Skeletal muscle tissue (tissue), 4 donors: ENCODE data around the gene CGREF1. TPM values are rescaled to one million over a fixed set of nuclear protein-coding genes. Genes with fewer than 3 reads are reported as not detected.
"Not testable (repeated sequence)": the region's sequence is repeated elsewhere in the genome, so short reads cannot be mapped to it uniquely, and the experiment has no call there.

Source experiments
- H3K27ac ChIP-seq: one replicate; pipeline ENCODE4 v1.7.0; 2013; ENCODE audit warnings: mild to moderate bottlenecking, low read depth, low read length, inconsistent platforms
- H3K27me3 ChIP-seq, 3 donors: one replicate each; pipeline ENCODE4 v1.7.0; 2013; ENCODE audit warnings: low read length in 3 of 3; ENCODE audit not compliant: control insufficient read depth in 3 of 3, insufficient read depth in 3 of 3
- H3K36me3 ChIP-seq, 3 donors: one replicate each; pipeline ENCODE4 v1.7.0; 2013; ENCODE audit warnings: low read length in 3 of 3; ENCODE audit not compliant: control insufficient read depth in 3 of 3, insufficient read depth in 3 of 3
- H3K4me1 ChIP-seq, 3 donors: one replicate each; pipeline ENCODE4 v1.7.0; 2013; ENCODE audit warnings: low read length in 3 of 3, mild to moderate bottlenecking in 3 of 3; ENCODE audit not compliant: control insufficient read depth in 3 of 3, insufficient read depth in 3 of 3
- H3K4me3 ChIP-seq, 3 donors: one replicate each; pipeline ENCODE4 v1.7.0; 2013; ENCODE audit warnings: low read length in 3 of 3
- H3K9ac ChIP-seq, 3 donors: one replicate each; pipeline ENCODE4 v1.7.0; 2013; ENCODE audit warnings: low read length in 3 of 3, mild to moderate bottlenecking in 3 of 3, moderate library complexity in 2 of 3, low read depth in 1 of 3
- H3K9me3 ChIP-seq, 3 donors: one replicate each; pipeline ENCODE4 v1.7.0; 2013; ENCODE audit warnings: low read length in 3 of 3; ENCODE audit not compliant: control insufficient read depth in 3 of 3
- total RNA-seq: library from RNA; depleted of rRNA; stranded (reverse); fragments of >200 nt; gene quantifications from one replicate; pipeline ENCODE4 v1.2.3, GENCODE V29; 2014
- donor health status: Osteomylitis.

CGREF1 gene
- total RNA-seq, 1 donor from 2014 or later, result 2.1 TPM

DNA sequence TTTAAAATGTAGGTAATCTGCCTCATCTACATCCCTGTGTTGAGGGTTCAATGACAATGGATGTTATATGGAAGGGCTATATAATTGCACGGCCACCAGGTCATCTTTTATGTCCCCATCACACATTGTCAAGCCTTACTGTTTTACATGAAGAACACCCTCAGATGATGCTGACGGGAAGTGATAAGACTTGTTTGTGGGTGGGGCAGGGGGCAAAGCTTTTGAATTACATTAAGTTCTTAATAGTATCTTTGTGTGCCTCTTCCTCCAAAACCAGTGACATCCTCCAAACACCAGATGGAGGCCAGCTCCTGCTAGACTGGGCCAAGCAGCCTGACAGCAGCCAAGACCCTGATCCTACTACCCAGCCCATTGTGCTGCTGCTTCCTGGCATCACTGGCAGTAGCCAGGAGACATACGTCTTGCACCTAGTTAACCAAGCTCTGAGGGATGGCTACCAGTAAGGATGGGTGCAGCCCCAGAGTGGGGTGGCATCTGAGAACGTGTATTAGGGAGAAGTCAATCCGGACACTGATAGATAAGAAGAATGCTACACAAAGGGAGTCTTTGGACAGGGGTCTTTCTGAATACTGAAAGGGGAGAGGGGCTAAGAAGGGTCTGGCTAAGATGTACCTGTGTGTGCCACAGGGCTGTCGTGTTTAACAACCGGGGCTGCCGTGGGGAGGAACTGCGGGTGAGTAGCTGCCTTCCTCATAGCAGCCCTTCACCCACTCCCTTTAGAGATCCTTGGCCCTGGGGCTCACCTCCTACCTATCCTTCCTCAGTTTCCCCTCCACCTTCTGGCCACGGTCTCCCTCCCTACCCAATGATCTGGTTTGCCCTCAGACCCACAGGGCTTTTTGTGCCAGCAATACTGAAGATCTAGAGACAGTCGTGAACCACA is 10.0 kb upstream of the CGREF1 start:
- Histone ChIP-seq H3K27ac (no peak overlapping the region), H3K9me3 (no peaks in the 10 kb centered on the region), H3K27me3 (no peaks in the 10 kb centered on the region), H3K36me3 (peaks cover 34 to 41% (median 38%) of the 10 kb centered on the region in 3 donors), H3K4me1 (peaks cover 28 to 33% (median 32%) of the 10 kb centered on the region in 3 donors), H3K9ac (no peak overlapping the region), H3K4me3 (no peak overlapping the region)

DNA sequence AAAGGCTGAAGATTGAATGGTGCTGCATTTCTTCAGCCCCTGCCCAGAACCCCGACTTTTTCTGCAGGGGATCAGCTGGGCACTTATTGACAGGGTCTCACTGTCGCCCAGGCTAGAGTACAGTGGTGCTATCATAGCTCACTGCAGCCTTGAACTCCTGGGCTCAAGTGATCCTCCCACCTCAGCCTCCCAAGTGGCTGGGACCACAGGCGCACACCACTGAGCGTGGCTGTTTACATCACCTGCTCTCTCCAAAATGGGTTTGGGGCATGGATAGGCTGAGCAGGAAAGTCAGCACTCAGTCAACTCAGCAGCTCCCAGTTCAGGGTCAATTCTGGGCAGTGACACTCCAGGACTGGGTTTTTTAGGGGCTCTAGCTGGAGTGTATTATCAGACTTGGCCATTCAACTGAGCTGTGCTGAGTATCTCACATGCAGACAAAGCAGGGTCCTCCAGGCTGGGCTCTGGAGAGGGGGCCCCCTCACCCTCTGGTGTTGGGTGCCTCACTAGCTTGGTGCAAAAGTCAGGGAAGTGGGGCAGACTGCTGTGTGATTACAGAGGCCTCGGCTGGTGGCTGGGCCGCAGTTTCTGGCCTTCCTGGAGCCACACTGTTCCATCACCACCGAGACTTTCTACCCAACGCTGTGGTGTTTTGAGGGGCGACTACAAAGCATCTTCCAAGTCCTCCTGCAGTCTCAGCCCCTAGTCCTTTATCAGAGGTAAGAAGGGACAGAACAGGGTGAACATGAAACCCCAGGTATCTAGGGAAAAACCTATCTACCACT is 9.1 kb upstream of the CGREF1 start:
- Histone ChIP-seq H3K4me3 (no peak overlapping the region), H3K9ac (no peak overlapping the region), H3K27me3 (no peaks in the 10 kb centered on the region), H3K4me1 (peaks cover 26 to 33% (median 31%) of the 10 kb centered on the region in 3 donors), H3K9me3 (no peaks in the 10 kb centered on the region), H3K36me3 (peaks cover 34 to 41% (median 38%) of the 10 kb centered on the region in 3 donors), H3K27ac (no peak overlapping the region)

DNA sequence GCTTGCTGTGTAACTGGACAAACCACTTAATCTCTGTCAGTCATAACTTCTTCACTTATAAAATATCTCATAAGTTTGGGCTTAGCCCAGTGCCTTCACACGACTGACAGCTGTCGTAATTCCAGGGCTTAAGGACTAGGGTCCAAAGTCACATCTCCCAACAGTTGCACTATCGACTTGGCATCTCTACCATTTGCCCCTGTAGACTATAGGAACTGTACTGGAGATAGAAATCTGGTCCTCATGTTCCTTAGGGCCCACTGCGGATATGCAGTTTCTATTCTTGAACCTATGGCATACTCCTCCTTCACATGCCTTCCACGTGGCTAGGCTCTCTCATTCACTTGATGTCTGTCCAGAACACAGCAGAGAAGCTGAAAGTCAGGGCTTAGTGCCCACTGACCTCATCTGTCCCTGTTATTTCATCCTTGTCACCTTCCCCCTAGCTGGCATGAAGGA is 7.4 kb upstream of the CGREF1 start:
- Histone ChIP-seq H3K27ac (peak overlapping the region; percentile 82), H3K9me3 (no peaks in the 10 kb centered on the region), H3K36me3 (peaks cover 18 to 23% (median 20%) of the 10 kb centered on the region in 3 donors), H3K4me1 (peaks cover 19 to 27% (median 27%) of the 10 kb centered on the region in 3 donors), H3K27me3 (no peaks in the 10 kb centered on the region), H3K4me3 (peak overlapping the region in 1 of 3 donors; percentile 7), H3K9ac (peak overlapping the region; percentile 7 to 63 (median 30))

DNA sequence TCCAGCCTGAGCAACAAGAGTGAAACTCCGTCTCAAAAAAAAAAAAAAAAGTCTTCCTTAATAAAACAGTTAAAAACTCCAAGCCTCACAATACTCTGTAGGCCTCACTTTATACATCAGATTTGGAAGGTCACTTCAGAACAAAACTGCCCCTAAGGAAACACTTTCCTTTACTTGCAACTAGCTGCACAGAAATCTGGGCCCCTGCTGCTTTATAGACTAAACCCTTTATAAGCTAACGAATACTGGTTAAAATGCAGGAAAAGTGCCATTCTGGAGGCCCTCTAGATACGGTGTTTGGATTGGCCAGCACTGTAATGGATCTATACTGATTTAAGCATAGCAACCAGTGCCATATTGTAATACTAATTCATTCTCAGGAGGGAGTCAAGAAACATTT is 6.2 kb upstream of the CGREF1 start:
- no peak overlapping the region for H3K27ac ChIP-seq
- H3K4me3 ChIP-seq, result no peak overlapping the region
- no peak overlapping the region for H3K9ac ChIP-seq
- peaks cover 6 to 13% (median 8%) of the 10 kb centered on the region in 3 donors for H3K36me3 ChIP-seq
- H3K27me3 ChIP-seq, result no peaks in the 10 kb centered on the region
- no peaks in the 10 kb centered on the region for H3K9me3 ChIP-seq
- peaks cover 19 to 27% (median 27%) of the 10 kb centered on the region in 3 donors for H3K4me1 ChIP-seq

DNA sequence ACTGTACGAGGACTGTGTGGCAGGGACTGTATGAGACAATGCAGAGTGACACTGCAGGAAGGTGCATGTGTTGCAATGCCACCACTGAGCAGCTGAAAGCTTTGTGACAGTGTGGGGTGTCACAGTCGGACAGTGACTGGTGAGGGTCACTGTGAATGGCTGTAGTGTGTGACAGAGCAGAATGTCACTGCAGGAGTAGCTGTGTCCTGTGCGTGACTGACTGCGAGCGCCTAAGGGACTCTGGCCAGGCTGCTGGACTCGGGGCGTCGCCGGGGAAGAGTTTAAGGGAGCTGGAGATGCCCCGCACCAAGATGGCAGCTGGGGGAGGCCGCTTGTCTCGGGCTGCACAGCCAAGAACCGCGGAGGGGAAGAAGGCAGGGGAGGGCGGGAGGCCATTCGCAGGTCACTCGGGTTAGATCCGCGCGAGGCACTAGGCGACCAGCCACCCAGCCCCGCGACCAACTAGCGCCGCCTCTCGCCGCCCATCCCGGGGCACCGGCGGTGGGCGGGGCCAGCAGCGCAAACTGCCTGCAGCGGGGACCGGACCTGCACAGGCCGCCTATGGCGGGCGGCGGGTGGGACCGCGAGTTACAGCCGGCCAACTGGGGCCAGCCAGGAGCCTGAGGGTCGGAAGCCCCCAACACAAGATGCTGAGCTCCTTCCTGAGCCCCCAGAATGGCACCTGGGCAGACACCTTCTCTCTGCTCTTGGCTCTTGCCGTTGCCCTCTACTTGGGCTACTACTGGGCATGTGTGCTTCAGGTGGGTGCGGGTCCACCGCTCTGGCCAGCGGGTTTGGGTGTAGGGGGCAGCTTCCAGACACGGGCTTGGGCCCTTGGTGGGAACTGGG is 4.6 kb upstream of the CGREF1 start, which contains the start of gene ABHD1:
ABHD1 (plus strand) TSS at position 514 of the 849 bp plus-strand sequence; CDS start at position 648, 134 bp downstream.
- Histone ChIP-seq H3K4me3 (peak within 1 kb of the TSS; percentile 53 to 91 (median 79)), H3K9ac (peak within 1 kb of the TSS; percentile 52 to 93 (median 85)), H3K27ac (peak within 1 kb of the TSS; percentile 14), H3K27me3 (peaks cover 5 to 10% (median 7%) of the 10 kb centered on the region in 3 donors), H3K36me3 (no peaks in the 10 kb centered on the region), H3K9me3 (no peaks in the 10 kb centered on the region), H3K4me1 (peaks cover 24 to 33% (median 31%) of the 10 kb centered on the region in 3 donors)

DNA sequence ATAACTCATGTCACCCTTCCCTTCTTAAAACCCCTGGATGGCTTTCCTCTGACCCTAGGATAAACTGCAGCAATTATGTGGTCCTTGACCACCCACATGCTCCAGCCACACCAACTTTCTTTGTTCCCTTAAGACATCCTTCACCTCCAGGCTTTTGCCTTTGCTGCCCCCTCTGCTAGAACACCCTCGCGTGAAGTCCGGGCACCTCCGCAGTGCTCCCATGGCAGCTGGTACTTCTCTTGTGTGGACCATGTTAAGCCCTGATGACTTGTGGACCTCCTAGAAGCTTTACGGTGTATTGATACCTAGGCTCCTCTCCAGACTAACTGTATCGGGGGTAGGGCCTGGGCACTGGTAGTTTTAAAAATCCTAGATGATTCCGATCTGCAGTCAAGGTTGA is 3.9 kb upstream of the CGREF1 start:
- Histone ChIP-seq H3K27ac (peak overlapping the region; percentile 14), H3K9ac (peak overlapping the region in 2 of 3 donors; percentile 85 to 93), H3K4me3 (peak overlapping the region; percentile 53 to 91 (median 79)), H3K9me3 (no peaks in the 10 kb centered on the region), H3K36me3 (no peaks in the 10 kb centered on the region), H3K27me3 (peaks cover 10 to 17% (median 12%) of the 10 kb centered on the region in 3 donors), H3K4me1 (peaks cover 29 to 40% (median 36%) of the 10 kb centered on the region in 3 donors)

DNA sequence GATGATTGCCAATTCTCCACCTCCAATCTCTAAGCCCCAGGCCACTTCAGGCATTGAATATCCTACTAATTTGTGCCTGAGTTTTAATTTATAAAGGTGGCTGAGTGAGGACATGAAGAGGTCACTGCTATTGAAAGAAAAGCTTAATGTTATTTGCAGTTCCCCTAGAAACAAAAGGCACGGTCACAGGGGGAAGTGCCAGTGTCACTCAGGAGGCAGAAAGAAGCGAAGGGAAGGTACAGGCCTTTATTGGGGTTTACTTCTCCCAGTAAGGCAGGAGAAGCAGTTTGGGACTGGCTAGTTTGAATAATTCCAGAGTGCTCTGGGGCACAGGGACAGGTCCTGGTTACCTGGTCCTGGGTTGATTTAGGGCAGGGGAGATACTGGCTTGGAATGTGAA is 3.0 kb upstream of the CGREF1 start:
- Histone ChIP-seq H3K36me3 (no peaks in the 10 kb centered on the region), H3K4me3 (no peak overlapping the region), H3K9ac (no peak overlapping the region), H3K27ac (no peak overlapping the region), H3K4me1 (peaks cover 29 to 40% (median 34%) of the 10 kb centered on the region in 3 donors), H3K27me3 (peaks cover 10 to 19% (median 12%) of the 10 kb centered on the region in 3 donors), H3K9me3 (no peaks in the 10 kb centered on the region)

DNA sequence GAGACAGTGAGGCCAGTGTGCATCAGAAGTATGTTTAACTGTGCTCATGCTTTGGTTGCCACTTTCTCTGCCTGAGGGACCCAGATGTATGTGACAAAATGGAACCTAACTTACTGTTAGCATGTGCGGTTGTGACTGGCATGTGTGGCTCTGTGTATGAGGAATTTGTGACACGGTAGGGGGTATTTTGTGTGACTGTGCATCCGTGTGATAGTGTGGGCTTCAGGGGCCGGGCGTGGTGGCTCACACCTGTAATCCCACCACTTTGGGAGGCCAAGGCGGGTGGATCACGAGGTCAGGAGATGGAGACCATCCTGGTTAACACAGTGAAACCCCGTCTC is 372 bp upstream of the CGREF1 start:
- not testable (repeated sequence) for H3K27ac ChIP-seq, H3K36me3 ChIP-seq, H3K9me3 ChIP-seq
- H3K4me3 ChIP-seq, result peak overlapping the region; percentile 71 to 78 (median 76)
- H3K9ac ChIP-seq, result peak overlapping the region in 2 of 3 donors; percentile 3 to 74
- peaks cover 21 to 27% (median 21%) of the 10 kb centered on the region in 3 donors for H3K4me1 ChIP-seq
- H3K27me3 ChIP-seq, result peaks cover 10 to 19% (median 12%) of the 10 kb centered on the region in 3 donors

DNA sequence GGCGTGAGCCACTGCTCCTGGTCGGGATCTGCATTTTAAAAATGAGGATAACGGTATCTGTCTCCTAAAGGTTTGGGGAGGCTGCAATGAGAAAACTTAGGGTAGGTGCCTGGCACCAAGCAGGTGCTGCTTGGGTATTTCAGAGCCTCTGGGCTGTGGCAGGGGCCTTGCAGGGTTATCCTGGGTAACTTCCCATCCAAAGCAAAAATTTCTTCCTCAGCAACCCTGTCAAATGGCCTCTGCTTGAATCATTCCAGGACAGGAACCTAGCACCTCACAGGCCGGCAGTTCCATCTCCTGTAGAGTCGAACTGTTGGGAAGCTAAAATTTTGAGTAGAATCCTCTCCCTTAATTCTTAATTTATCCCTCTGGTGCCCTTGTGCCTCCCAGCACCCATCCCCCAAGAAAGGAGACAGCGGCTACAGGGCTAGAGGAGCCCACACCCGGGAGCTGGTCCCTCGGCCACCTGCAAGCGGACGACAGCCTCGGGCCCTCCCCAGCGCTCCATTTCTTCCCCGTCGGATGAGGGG is 868 bp downstream of the CGREF1 start:
- H3K27ac ChIP-seq, result no peak overlapping the region
- H3K36me3 ChIP-seq, result no peaks in the 10 kb centered on the region
- H3K4me1 ChIP-seq, result peaks cover 11 to 16% (median 12%) of the 10 kb centered on the region in 3 donors
- H3K9ac ChIP-seq, result peak overlapping the region in 1 of 3 donors; percentile 74
- peak overlapping the region in 2 of 3 donors; percentile 76 to 78 for H3K4me3 ChIP-seq
- peaks cover 10 to 19% (median 12%) of the 10 kb centered on the region in 3 donors for H3K27me3 ChIP-seq
- H3K9me3 ChIP-seq, result no peaks in the 10 kb centered on the region
